GM12874 (cell line): ENCODE measurements around the gene FLYWCH2.

Experiments used
- TF ChIP-seq, protein P1 (sequence below): IDR thresholded peaks from 2 replicates; pipeline ENCODE4 v1.5.1; 2011; ENCODE audit warnings: low read depth, mild to moderate bottlenecking, control low read depth, low read length, moderate library complexity; ENCODE audit not compliant: insufficient read depth

FLYWCH2 gene

DNA sequence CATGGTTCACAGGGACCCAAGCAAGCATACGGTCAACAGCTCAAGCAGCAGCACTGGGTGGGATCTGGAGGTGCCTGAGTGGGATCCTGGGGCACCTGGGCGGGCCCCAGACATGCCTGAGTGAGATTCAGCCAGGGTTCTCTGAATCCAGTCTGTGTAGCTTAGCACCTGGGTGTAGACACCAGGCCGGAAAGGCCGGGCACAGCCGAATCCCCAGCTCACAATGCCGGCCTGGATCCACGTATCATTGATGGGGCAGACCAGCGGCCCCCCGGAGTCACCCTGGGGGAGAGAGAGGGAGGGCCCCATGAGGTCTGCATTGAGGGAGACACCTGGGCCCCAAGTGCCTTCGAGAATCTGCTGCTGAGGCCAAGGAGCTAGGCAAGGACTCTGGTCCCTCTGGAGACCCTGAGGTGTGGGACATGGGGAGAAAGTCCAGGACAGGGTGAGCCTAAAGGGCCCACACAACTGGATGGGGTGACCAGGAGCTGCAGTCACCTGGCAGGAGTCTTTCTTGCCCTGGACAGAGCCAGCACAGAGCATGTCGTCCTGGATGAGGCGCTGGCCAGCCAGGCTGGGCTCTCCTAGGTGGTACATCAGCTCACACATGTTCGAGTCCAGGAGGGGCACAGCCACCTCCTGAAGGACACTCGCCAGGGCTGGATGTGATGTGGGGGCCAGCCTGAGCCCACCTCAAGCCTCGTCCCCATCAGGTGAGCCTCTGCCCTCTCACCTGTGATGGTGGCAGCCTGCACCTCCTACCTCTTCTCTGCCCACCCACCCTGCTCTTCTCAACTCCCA, 43.2 kb upstream of the FLYWCH2 start:
- TF ChIP-seq, protein P1, sequence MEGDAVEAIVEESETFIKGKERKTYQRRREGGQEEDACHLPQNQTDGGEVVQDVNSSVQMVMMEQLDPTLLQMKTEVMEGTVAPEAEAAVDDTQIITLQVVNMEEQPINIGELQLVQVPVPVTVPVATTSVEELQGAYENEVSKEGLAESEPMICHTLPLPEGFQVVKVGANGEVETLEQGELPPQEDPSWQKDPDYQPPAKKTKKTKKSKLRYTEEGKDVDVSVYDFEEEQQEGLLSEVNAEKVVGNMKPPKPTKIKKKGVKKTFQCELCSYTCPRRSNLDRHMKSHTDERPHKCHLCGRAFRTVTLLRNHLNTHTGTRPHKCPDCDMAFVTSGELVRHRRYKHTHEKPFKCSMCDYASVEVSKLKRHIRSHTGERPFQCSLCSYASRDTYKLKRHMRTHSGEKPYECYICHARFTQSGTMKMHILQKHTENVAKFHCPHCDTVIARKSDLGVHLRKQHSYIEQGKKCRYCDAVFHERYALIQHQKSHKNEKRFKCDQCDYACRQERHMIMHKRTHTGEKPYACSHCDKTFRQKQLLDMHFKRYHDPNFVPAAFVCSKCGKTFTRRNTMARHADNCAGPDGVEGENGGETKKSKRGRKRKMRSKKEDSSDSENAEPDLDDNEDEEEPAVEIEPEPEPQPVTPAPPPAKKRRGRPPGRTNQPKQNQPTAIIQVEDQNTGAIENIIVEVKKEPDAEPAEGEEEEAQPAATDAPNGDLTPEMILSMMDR: no peak

DNA sequence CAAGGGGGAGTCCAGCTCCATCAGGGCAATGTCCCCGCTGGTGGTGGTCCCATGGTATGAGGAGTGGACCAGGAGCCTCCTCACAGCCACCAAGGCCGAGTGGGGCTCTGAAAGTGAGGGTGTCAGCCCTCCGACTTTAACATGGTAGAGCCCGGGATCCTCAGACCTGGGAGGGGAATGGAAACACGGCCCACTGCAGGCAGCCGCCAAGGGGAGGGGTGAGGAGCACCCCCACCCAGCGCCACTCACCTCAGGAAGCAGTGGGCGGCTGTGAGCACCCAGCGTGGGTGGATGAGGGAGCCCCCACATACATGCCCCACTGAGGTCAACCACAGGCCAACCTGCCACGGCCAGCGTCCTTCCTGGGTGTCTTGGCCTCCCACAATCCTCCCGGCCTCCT, 42.1 kb upstream of the FLYWCH2 start:
- TF ChIP-seq, protein P1: no peak

- TF ChIP-seq, protein P1: no peak
These were observed 41.2 kb upstream of the FLYWCH2 start for GRCh38 chr16:2841606-2842339.

- TF ChIP-seq, protein P1: peak; percentile 63
These were observed 40.5 kb upstream of the FLYWCH2 start for GRCh38 chr16:2842340-2843000.

- TF ChIP-seq, protein P1: no peak
These were observed 39.5 kb upstream of the FLYWCH2 start for GRCh38 chr16:2843526-2843925.

DNA sequence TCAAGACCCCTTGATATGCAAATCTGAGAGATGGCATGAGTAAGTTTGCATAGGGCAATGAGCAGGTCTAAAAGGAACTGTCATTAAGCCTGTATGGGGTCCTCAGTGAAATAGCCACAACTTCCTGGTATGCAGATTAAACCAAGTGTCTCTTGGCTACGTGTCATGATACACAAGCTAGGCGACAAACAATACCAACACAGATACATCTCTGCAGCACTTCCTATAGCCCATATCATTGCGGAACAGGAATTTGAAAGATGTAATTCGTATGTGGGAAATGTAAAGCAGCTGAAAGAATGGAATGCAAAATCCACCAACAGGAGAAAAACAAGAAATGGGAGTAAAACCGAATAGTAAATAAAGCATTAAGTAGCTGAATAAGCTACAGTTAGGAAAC, 37.9 kb upstream of the FLYWCH2 start:
- TF ChIP-seq, protein P1: no peak
